ENCODE data around the gene CDH11. TPM values are rescaled to one million over a fixed set of nuclear protein-coding genes. Genes with fewer than 3 reads are reported as not detected.

The CDH11 gene
- total and polyA plus RNA-seq, 7 donors, result 1.2 to 146 (median 19.3) TPM

- 82 to 85% methylated on average over 2 of the region's 2 CpGs for WGBS, 2 donors
- Histone ChIP-seq H3K4me3 (no peak overlapping the region), H3K27me3 (no peaks in the 10 kb centered on the region), H3K9me3 (no peaks in the 10 kb centered on the region), H3K4me1 (peaks cover 0 to 61% (median 37%) of the 10 kb centered on the region in 4 donors), H3K36me3 (no peaks in the 10 kb centered on the region), H3K27ac (peak overlapping the region in 2 of 4 donors; percentile 79 to 85)
- TF ChIP-seq POLR2AphosphoS5 (IDR thresholded peaks at IDR 0.05) (no peak), POLR2A (IDR thresholded peaks at IDR 0.05) (no peak), EP300 (IDR thresholded peaks at IDR 0.05) (no peak)
- TF ChIP-seq, protein P1, sequence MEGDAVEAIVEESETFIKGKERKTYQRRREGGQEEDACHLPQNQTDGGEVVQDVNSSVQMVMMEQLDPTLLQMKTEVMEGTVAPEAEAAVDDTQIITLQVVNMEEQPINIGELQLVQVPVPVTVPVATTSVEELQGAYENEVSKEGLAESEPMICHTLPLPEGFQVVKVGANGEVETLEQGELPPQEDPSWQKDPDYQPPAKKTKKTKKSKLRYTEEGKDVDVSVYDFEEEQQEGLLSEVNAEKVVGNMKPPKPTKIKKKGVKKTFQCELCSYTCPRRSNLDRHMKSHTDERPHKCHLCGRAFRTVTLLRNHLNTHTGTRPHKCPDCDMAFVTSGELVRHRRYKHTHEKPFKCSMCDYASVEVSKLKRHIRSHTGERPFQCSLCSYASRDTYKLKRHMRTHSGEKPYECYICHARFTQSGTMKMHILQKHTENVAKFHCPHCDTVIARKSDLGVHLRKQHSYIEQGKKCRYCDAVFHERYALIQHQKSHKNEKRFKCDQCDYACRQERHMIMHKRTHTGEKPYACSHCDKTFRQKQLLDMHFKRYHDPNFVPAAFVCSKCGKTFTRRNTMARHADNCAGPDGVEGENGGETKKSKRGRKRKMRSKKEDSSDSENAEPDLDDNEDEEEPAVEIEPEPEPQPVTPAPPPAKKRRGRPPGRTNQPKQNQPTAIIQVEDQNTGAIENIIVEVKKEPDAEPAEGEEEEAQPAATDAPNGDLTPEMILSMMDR (IDR thresholded peaks at IDR 0.05), result no peak
- no peak for DNase-seq
- intact Hi-C loops (cut with DNase I), result loop anchor here (5.0 kb wide), 1 partner anchor 48 kb away; no protein-coding TSS in a partner anchor
Measured at GRCh38 chr16:65069766-65070165, 52.1 kb downstream of the CDH11 start.

DNA sequence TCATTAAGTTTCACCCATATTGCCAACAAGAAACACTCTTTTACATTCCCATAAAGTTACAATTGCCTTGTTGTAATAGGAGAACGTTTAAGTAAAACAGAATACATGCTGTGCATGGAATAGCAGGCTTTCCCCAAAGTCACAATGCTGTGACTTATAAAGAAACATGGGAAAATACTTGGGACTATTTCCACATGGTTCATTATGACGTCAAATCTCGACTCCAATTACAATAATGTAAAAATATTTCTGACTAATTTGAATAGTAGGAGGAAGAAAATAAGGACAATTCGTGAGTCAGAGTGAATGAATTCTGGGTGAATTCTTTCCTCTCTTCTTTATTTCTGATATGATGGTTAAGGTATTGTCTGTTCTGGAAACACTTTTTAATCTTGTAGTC is 52.8 kb downstream of the CDH11 start:
- H3K36me3 ChIP-seq, result no peaks in the 10 kb centered on the region
- intact Hi-C loops (cut with DNase I), result no loop called here
- TF ChIP-seq, protein P1 (IDR thresholded peaks at IDR 0.05), result no peak
- no peak for TF ChIP-seq POLR2A (IDR thresholded peaks at IDR 0.05)
- peak in 1 of 4 donors; percentile 19 for TF ChIP-seq EP300 (IDR thresholded peaks at IDR 0.05)
- peak in 1 of 4 donors; percentile 45 for TF ChIP-seq POLR2AphosphoS5 (IDR thresholded peaks at IDR 0.05)
- H3K27me3 ChIP-seq, result no peaks in the 10 kb centered on the region
- peaks cover 0 to 61% (median 37%) of the 10 kb centered on the region in 4 donors for H3K4me1 ChIP-seq
- no peak for DNase-seq
- H3K4me3 ChIP-seq, result no peak overlapping the region
- WGBS, 2 donors, result 70 to 71% methylated on average over 4 of the region's 4 CpGs
- no peaks in the 10 kb centered on the region for H3K9me3 ChIP-seq
- H3K27ac ChIP-seq, result peak overlapping the region in 1 of 4 donors; percentile 85

DNA sequence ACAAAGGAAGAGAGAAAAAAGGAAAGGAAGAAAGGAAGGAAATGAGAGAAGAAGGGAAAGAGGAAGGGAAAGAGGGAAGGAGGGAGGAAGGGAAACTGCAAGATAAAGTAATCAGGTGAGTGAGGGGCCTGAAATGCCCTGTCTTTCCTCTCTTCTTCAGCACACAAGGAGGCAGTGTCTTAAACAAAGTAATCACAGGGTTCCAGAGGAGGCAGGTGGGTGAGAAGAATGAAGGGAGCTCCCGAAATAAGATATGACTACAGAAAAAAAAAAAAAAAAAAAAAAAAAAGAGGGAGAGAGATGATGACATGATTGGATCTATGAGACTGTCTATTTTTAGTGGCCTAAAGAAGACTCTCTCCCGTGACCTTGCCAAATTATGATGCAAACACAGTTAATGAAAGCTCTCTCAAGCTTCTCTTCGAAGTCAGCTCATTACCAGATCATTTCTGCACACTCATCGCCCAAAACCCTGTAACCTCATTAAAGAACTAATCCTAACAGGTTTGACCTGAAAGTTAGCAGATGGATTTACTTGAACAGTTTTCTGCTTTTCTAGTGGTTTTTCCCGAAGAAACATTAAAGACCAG is 53.6 kb downstream of the CDH11 start:
- peaks cover 0 to 61% (median 37%) of the 10 kb centered on the region in 4 donors for H3K4me1 ChIP-seq
- TF ChIP-seq, protein P1 (IDR thresholded peaks at IDR 0.05), result no peak
- TF ChIP-seq EP300 (IDR thresholded peaks at IDR 0.05) (no peak), POLR2A (IDR thresholded peaks at IDR 0.05) (no peak), POLR2AphosphoS5 (IDR thresholded peaks at IDR 0.05) (no peak)
- H3K27me3 ChIP-seq, result no peaks in the 10 kb centered on the region
- H3K27ac ChIP-seq, result peak overlapping the region in 1 of 4 donors; percentile 35
- no peak overlapping the region for H3K4me3 ChIP-seq
- intact Hi-C loops (cut with DNase I), result no loop called here
- no peaks in the 10 kb centered on the region for H3K36me3 ChIP-seq
- no peak for DNase-seq
- WGBS, 2 donors, result 58 to 70% methylated on average over 5 of the region's 5 CpGs
- H3K9me3 ChIP-seq, result no peaks in the 10 kb centered on the region

GRCh38 chr16:65066651-65067050 is 55.2 kb downstream of the CDH11 start:
- DNase-seq, result no peak
- no peak for TF ChIP-seq POLR2A (IDR thresholded peaks at IDR 0.05)
- TF ChIP-seq, protein P1 (IDR thresholded peaks at IDR 0.05), result no peak
- TF ChIP-seq POLR2AphosphoS5 (IDR thresholded peaks at IDR 0.05), result no peak
- TF ChIP-seq EP300 (IDR thresholded peaks at IDR 0.05), result no peak
- Histone ChIP-seq H3K4me1 (peaks cover 0 to 59% (median 32%) of the 10 kb centered on the region in 4 donors), H3K4me3 (no peak overlapping the region), H3K9me3 (no peaks in the 10 kb centered on the region), H3K27me3 (no peaks in the 10 kb centered on the region), H3K36me3 (no peaks in the 10 kb centered on the region), H3K27ac (no peak overlapping the region)
- 38 to 39% methylated on average over 1 of the region's 1 CpG for WGBS, 2 donors
- intact Hi-C loops (cut with DNase I), result no loop called here

Data from sigmoid colon (tissue), 7 donors.